Astrocyte of the spinal cord (primary cell): ENCODE results near the gene RENBP.

Experiments used
- DNase-seq: peaks from one replicate; pipeline ENCODE4 v3.0.0; 2011; ENCODE audit warnings: low read depth, low spot score
- H3K4me3 ChIP-seq: 2 replicates; pipeline ENCODE4 v1.5.1; 2011; ENCODE audit warnings: low read depth, mild to moderate bottlenecking, low read length, moderate library complexity
- CTCF ChIP-seq: IDR thresholded peaks from 2 replicates; pipeline ENCODE4 v1.5.1; 2012; ENCODE audit warnings: low read depth, mild to moderate bottlenecking, low read length, inconsistent platforms
- in situ Hi-C: cut with HindIII; loops from 2 replicates; pipeline ENCODE4 v1.10.0; 2017; ENCODE audit warnings: low sequenced_read_pairs

RENBP gene

DNA sequence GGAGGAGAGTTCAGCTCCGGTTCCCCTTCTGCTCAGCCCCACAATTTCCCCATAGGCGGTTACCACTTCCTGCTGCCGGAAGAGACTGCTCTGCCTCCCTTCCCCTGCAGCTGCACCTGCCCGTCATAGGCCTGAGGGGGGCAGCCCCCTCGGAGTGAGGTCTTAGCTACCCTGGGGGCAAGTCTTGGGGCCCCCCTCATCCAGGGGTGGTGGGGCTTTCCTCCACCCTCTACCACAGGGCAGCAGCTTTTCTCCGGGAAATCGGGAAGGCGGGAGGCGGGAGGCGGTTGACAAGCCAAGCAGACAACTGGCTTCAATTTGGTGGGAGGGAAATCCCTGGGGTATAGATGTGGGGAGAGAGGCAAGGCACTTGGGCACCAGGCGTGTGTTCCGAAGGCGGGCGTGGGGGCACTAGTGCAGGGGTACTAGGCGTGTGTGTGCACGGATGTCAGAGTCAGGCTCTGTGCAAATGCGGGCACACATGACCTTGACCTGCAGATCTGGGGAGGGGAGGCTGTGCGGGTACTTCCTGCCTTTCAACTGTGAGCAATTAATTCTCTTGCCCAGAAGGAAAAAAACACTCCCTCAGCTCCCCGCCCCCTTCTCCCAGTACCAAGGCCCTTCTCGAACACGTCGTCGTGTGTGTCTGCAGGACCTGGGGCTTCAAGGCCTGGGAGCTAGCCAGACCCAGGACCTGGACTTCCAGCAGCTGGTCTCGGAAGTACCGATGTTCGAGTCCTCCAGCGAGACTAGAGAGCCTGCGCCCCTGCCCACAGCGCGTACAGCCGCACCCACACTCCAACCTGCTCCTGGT, 17.4 kb downstream of the RENBP start:
- H3K4me3 ChIP-seq = peak overlapping the region; percentile 57
- TF ChIP-seq CTCF = no peak
- DNase-seq = no peak
- in situ Hi-C loops = no loop called here

DNA sequence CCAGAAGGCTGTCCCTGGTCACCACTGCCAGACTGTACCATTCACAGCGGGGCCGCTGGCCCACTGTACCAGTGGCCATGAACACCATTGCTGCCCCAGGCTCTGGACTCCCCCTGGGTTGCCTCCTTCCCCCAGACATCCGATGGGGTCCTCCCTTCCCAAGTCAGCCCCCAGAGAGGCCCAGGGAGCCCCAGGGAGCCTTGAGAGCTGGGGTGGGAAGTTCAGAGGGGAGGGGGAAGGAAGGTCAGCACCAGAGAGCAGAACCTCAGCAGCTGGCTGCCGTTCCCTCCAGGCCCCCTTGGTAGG, 17.9 kb downstream of the RENBP start:
- no peak for DNase-seq
- H3K4me3 ChIP-seq = no peak overlapping the region
- in situ Hi-C loops = no loop called here
- no peak for TF ChIP-seq CTCF

- in situ Hi-C loops = no loop called here
- no peak within 1 kb of the TSS for H3K4me3 ChIP-seq
- no peak for DNase-seq
- TF ChIP-seq CTCF = no peak
Observed at GRCh38 chrX:153925739-153926551, 18.5 kb downstream of the RENBP start, which contains the start of gene ARHGAP4. Gene ARHGAP4, minus strand, starts transcription at chrX:153926264. Its CDS starts 62 bp downstream, at chrX:153926202.

GRCh38 chrX:153925387-153925738, 19.1 kb downstream of the RENBP start:
- in situ Hi-C loops = no loop called here
- DNase-seq = no peak
- TF ChIP-seq CTCF = no peak
- no peak overlapping the region for H3K4me3 ChIP-seq

DNA sequence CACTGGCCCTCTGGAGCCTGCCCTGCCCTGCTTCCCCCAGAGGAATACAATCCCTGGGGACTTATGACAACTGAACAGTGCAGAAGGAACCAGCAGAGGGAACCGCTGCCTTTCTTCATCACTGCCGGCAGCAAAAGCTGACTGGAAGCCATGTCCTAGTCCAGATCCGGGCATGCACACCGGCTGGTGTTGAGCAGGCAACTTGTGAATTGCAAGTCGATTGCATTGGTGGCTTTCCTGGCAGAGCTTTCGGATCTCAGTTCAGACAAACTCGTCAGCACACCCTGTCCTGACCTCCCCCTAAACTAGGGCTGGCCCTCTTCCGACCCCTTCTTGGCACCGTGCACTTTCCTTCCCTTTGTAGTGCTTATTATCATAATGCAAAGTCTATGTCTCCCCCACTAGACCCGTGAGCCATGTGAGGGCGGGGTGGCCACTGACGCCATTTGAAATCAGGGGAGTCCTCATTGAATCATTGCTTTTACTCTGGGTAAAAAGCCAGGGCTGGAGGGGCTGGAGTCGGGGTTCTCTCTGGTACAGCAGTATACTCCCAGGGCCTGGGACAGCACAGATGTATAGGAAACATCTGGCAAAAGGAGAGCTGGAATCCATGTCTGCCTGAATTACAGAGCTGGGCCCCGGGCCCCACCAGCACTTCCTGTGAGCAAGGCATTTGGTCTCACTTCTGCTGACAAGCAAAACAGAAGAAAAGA, 20.1 kb downstream of the RENBP start:
- in situ Hi-C loops = no loop called here

More for the DNA sequence above, 20.1 kb downstream of the RENBP start:
- no peak overlapping the region for H3K4me3 ChIP-seq
- peak; percentile 23 for DNase-seq
- peak; percentile 25 for TF ChIP-seq CTCF
